Measurements from ENCODE around the gene LRIG1. TPM values are rescaled to one million over a fixed set of nuclear protein-coding genes. Genes with fewer than 3 reads are reported as not detected.

LRIG1 gene
- total RNA-seq, 1 experiment from 2014 or later, result 2.2 TPM

DNA sequence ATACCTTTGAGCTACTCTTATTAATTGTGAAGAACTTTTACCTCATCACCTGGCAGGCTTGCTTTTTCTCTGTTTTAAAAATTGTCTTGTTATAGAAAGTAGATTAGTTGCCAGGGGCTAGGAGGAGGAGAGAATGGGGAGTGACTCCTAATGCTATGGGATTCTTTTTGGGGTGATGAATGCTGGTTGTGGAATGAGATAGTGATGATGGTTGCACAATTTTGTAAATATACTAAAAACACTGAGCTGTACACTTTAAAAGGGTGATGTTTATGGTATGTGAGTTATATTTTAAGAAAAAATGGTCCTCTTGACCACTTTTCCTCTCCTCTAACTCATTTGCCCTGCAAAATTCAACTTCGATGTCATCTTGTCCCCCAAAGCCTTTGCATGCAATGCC lies 31.8 kb upstream of the LRIG1 start:
- no peak overlapping the region for H2AFZ ChIP-seq (ENCODE audit: low read length)
- no peak overlapping the region for H3K9ac ChIP-seq (ENCODE audit: low read length)
- ATAC-seq (no peak), DNase-seq (no peak)
- H3K27me3 ChIP-seq (ENCODE audit: low read length), result no peaks in the 10 kb centered on the region
- no peak overlapping the region for H3K27ac ChIP-seq (ENCODE audit: low read length)
- H3K9me2 ChIP-seq (replicated peaks; ENCODE audit: low read length), result no peaks in the 10 kb centered on the region
- TF ChIP-seq EZH2phosphoT487 (IDR thresholded peaks at IDR 0.05; ENCODE audit: borderline replicate concordance, low read length), result no peak
- TF ChIP-seq, protein P1, sequence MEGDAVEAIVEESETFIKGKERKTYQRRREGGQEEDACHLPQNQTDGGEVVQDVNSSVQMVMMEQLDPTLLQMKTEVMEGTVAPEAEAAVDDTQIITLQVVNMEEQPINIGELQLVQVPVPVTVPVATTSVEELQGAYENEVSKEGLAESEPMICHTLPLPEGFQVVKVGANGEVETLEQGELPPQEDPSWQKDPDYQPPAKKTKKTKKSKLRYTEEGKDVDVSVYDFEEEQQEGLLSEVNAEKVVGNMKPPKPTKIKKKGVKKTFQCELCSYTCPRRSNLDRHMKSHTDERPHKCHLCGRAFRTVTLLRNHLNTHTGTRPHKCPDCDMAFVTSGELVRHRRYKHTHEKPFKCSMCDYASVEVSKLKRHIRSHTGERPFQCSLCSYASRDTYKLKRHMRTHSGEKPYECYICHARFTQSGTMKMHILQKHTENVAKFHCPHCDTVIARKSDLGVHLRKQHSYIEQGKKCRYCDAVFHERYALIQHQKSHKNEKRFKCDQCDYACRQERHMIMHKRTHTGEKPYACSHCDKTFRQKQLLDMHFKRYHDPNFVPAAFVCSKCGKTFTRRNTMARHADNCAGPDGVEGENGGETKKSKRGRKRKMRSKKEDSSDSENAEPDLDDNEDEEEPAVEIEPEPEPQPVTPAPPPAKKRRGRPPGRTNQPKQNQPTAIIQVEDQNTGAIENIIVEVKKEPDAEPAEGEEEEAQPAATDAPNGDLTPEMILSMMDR (conservative IDR thresholded peaks at IDR 0.05; ENCODE audit: low read depth, low read length), result no peak
- TF ChIP-seq EZH2 (IDR thresholded peaks at IDR 0.05; ENCODE audit: low read length, unreplicated experiment), result no peak
- no peaks in the 10 kb centered on the region for H4K20me1 ChIP-seq (ENCODE audit: low read length)
- ChIA-PET POLR2A (ENCODE audit: unreplicated experiment) (no interaction called here), CTCF (no interaction called here)
- H3F3A ChIP-seq (ENCODE audit: low read length, unreplicated experiment), result no peaks in the 10 kb centered on the region
- no peak overlapping the region for H3K4me3 ChIP-seq (ENCODE audit: low read length)
- H3K4me2 ChIP-seq (ENCODE audit: low read length), result no peak overlapping the region
- H3K36me3 ChIP-seq (ENCODE audit: low read depth, low read length), result no peaks in the 10 kb centered on the region
- H3K4me1 ChIP-seq (ENCODE audit: insufficient read depth, low read length), result no peaks in the 10 kb centered on the region
- H3K9me3 ChIP-seq (ENCODE audit: low read length), result no peaks in the 10 kb centered on the region
- intact Hi-C loops (cut with micrococcal nuclease), result no loop called here
- H3K79me2 ChIP-seq (ENCODE audit: low read length), result no peaks in the 10 kb centered on the region
- BruUV-seq (replicated peaks), result no TSS peak

DNA sequence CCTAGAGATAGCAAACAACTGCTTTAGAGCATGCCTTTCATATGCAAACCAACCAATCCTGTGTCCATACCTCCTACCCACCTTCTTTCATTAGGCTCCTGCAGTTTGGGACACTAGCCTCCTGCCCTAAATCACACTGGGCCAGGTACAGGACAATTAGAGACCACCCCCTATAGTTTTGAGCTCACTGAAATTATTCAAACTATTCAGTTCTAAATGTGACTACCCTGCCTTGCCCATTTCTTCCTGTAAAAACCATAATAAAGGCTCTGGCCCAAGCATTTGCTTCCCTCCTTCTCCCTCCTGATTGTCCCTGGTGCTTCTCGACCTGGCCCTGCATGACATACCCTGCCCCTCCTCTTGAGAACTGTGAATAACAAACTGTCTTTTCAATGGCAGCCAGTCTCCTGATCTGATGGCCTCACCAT lies 31.4 kb upstream of the LRIG1 start:
- Histone ChIP-seq H2AFZ (ENCODE audit: low read length) (no peak overlapping the region), H3K27me3 (ENCODE audit: low read length) (no peaks in the 10 kb centered on the region), H3K4me3 (ENCODE audit: low read length) (no peak overlapping the region), H3F3A (ENCODE audit: low read length, unreplicated experiment) (no peaks in the 10 kb centered on the region), H3K9ac (ENCODE audit: low read length) (no peak overlapping the region), H3K36me3 (ENCODE audit: low read depth, low read length) (no peaks in the 10 kb centered on the region), H3K79me2 (ENCODE audit: low read length) (no peaks in the 10 kb centered on the region), H3K4me2 (ENCODE audit: low read length) (no peak overlapping the region), H4K20me1 (ENCODE audit: low read length) (no peaks in the 10 kb centered on the region), H3K27ac (ENCODE audit: low read length) (no peak overlapping the region), H3K4me1 (ENCODE audit: insufficient read depth, low read length) (no peaks in the 10 kb centered on the region), H3K9me3 (ENCODE audit: low read length) (no peaks in the 10 kb centered on the region), H3K9me2 (replicated peaks; ENCODE audit: low read length) (no peaks in the 10 kb centered on the region)
- TF ChIP-seq EZH2phosphoT487 (IDR thresholded peaks at IDR 0.05; ENCODE audit: borderline replicate concordance, low read length) (no peak), EZH2 (IDR thresholded peaks at IDR 0.05; ENCODE audit: low read length, unreplicated experiment) (no peak)
- TF ChIP-seq, protein P1 (conservative IDR thresholded peaks at IDR 0.05; ENCODE audit: low read depth, low read length), result no peak
- no TSS peak for BruUV-seq (replicated peaks)
- CTCF ChIA-PET, result no interaction called here
- no peak for DNase-seq
- ATAC-seq, result no peak
- POLR2A ChIA-PET (ENCODE audit: unreplicated experiment), result no interaction called here
- intact Hi-C loops (cut with micrococcal nuclease), result no loop called here

DNA sequence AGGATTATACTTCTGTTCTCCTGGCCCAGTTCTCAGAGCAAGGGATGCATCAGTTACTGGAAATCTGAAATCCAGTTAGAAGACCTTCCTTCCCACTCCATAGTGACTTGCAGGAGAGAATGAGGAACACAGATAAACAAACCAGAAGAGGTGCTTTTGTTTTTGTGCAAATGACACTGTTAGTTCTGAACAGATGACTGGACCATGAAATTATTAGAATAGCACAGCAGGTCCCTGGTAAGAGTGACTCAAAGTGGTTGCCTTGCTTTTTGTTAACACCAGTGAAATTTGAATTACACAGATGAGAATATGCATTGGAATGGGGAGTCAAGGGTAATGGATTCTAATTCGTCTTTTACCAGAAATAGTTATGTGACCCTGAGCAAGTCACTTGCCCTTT lies 30.4 kb upstream of the LRIG1 start:
- CTCF ChIA-PET, result no interaction called here

More for the DNA sequence above, 30.4 kb upstream of the LRIG1 start:
- ATAC-seq (no peak), DNase-seq (no peak)
- H3K4me1 ChIP-seq (ENCODE audit: insufficient read depth, low read length), result no peaks in the 10 kb centered on the region
- H2AFZ ChIP-seq (ENCODE audit: low read length), result no peak overlapping the region
- H3K9ac ChIP-seq (ENCODE audit: low read length), result no peak overlapping the region
- H3K79me2 ChIP-seq (ENCODE audit: low read length), result no peaks in the 10 kb centered on the region
- intact Hi-C loops (cut with micrococcal nuclease), result no loop called here
- H3K4me3 ChIP-seq (ENCODE audit: low read length), result no peak overlapping the region
- TF ChIP-seq, protein P1 (conservative IDR thresholded peaks at IDR 0.05; ENCODE audit: low read depth, low read length), result no peak
- no peak for TF ChIP-seq EZH2phosphoT487 (IDR thresholded peaks at IDR 0.05; ENCODE audit: borderline replicate concordance, low read length)
- TF ChIP-seq EZH2 (IDR thresholded peaks at IDR 0.05; ENCODE audit: low read length, unreplicated experiment), result no peak
- no TSS peak for BruUV-seq (replicated peaks)
- no peak overlapping the region for H3K4me2 ChIP-seq (ENCODE audit: low read length)
- H3K36me3 ChIP-seq (ENCODE audit: low read depth, low read length), result no peaks in the 10 kb centered on the region
- H3K9me3 ChIP-seq (ENCODE audit: low read length), result no peaks in the 10 kb centered on the region
- no peak overlapping the region for H3K27ac ChIP-seq (ENCODE audit: low read length)
- H4K20me1 ChIP-seq (ENCODE audit: low read length), result no peaks in the 10 kb centered on the region
- POLR2A ChIA-PET (ENCODE audit: unreplicated experiment), result no interaction called here
- no peaks in the 10 kb centered on the region for H3F3A ChIP-seq (ENCODE audit: low read length, unreplicated experiment)
- H3K9me2 ChIP-seq (replicated peaks; ENCODE audit: low read length), result no peaks in the 10 kb centered on the region
- H3K27me3 ChIP-seq (ENCODE audit: low read length), result no peaks in the 10 kb centered on the region

Data from PC-3 (cell line).